GM12878 (cell line): ENCODE data around the gene OTUD4. TPM values are rescaled to one million over a fixed set of nuclear protein-coding genes. Genes with fewer than 3 reads are reported as not detected.

ENCODE experiments used
- BACH1 ChIP-seq: fragments of 450-650 bp; IDR thresholded peaks from 2 replicates; pipeline ENCODE4 v1.6.1; 2017; ENCODE audit warnings: mild to moderate bottlenecking, borderline replicate concordance
- BHLHE40 ChIP-seq, 2 experiments: fragments of 450-650 bp in 1 of 2; IDR thresholded peaks; 2 replicates each; pipeline ENCODE4 v1.6.1; 2011 to 2017; ENCODE audit warnings: low read depth in 2 of 2, borderline replicate concordance in 1 of 2, improper control_type of control experiment in 1 of 2, low read length in 1 of 2, mild to moderate bottlenecking in 1 of 2
- CBX5 ChIP-seq: sonication (generic); IDR thresholded peaks from 2 replicates; pipeline ENCODE4 v1.6.1; 2016; ENCODE audit warnings: low read depth, moderate library complexity, mild to moderate bottlenecking, inconsistent platforms
- CREB1 ChIP-seq: IDR thresholded peaks from 2 replicates; pipeline ENCODE4 v1.6.1; 2012; ENCODE audit warnings: low read depth, mild to moderate bottlenecking, inconsistent platforms
- POLR2AphosphoS5 ChIP-seq: IDR thresholded peaks from 2 replicates; pipeline ENCODE4 v1.6.1; 2011; ENCODE audit warnings: mild to moderate bottlenecking, low read length, inconsistent platforms
- SIN3A ChIP-seq: IDR thresholded peaks from 2 replicates; pipeline ENCODE4 v1.6.1; 2012; ENCODE audit warnings: low read depth, low read length, improper control_type of control experiment
- SIX5 ChIP-seq: IDR thresholded peaks from 2 replicates; pipeline ENCODE4 v1.6.1; 2011; ENCODE audit warnings: mild to moderate bottlenecking, low read depth, low read length, moderate library complexity; ENCODE audit not compliant: severe bottlenecking
- SMAD1 ChIP-seq: fragments of 450-650 bp; IDR thresholded peaks from 2 replicates; pipeline ENCODE4 v1.6.1; 2018; ENCODE audit warnings: mild to moderate bottlenecking, low read depth; ENCODE audit not compliant: partially characterized antibody
- SMAD5 ChIP-seq: IDR thresholded peaks from 2 replicates; pipeline ENCODE4 v1.6.1; 2016; ENCODE audit warnings: antibody characterized with exemption, low read depth
- SMARCA5 ChIP-seq: fragments of 450-650 bp; IDR thresholded peaks from 2 replicates; pipeline ENCODE4 v1.6.1; 2017; ENCODE audit warnings: mild to moderate bottlenecking
- TAF1 ChIP-seq: IDR thresholded peaks from 2 replicates; pipeline ENCODE4 v1.6.1; 2011; ENCODE audit warnings: mild to moderate bottlenecking, low read depth, low read length, borderline replicate concordance
- ZBED1 ChIP-seq: IDR thresholded peaks from 2 replicates; pipeline ENCODE4 v1.6.1; 2016; ENCODE audit warnings: borderline replicate concordance
- polyA plus RNA-seq, 11 experiments: library from polyadenylated mRNA; depleted of rRNA in 4 of 11; unstranded in 6 of 11; stranded (reverse) in 5 of 11; fragments of >200 nt; fragmentation: Nextera tagmentation in 4 of 11; fragmentation: Illumina TruSeq in 1 of 11; extraction: Ambion mirVana in 4 of 11; extraction: Trizol in 1 of 11; gene quantifications; 1 replicate in 1 of 11; 2 replicates in 10 of 11; pipeline versions ENCODE4 v1.2.1 to v1.2.3, GENCODE V29; 2011 to 2016; ENCODE audit warnings: inconsistent platforms in 2 of 11, missing spikeins in 2 of 11, low read depth in 1 of 11
- total RNA-seq, 4 experiments: library from RNA; depleted of rRNA in 3 of 4; stranded (reverse); fragments of >200 nt in 3 of 4; fragmentation: Illumina TruSeq in 1 of 4; extraction: Trizol in 1 of 4; gene quantifications; 2 replicates each; pipeline versions ENCODE4 v1.2.1 to v1.2.3, GENCODE V29; 2013 to 2021
- TF ChIP-seq, protein P1 (sequence below): fragments of 450-650 bp; IDR thresholded peaks from 2 replicates; pipeline ENCODE4 v1.6.1; 2016; ENCODE audit warnings: mild to moderate bottlenecking
- TF ChIP-seq, protein P2 (sequence below): fragments of 450-650 bp; conservative IDR thresholded peaks from 2 replicates; pipeline ENCODE4 v1.6.1; 2017; ENCODE audit warnings: mild to moderate bottlenecking, moderate library complexity
- TF ChIP-seq, protein P3 (sequence below): IDR thresholded peaks from 2 replicates; pipeline ENCODE4 v1.6.1; 2012; ENCODE audit warnings: low read depth, low read length, improper control_type of control experiment
- TF ChIP-seq, protein P4 (sequence below): IDR thresholded peaks from 2 replicates; pipeline ENCODE4 v1.6.1; 2011; ENCODE audit warnings: borderline replicate concordance, low read depth, mild to moderate bottlenecking, moderate library complexity, low read length; ENCODE audit not compliant: insufficient read depth, poor library complexity, severe bottlenecking
- TF ChIP-seq, protein P5 (sequence below): IDR thresholded peaks from 2 replicates; pipeline ENCODE4 v1.6.1; 2012; ENCODE audit warnings: improper control_type of control experiment, low read depth, low read length; ENCODE audit not compliant: insufficient replicate concordance

The OTUD4 gene
- total and polyA plus RNA-seq, 10 of the 15 experiments (the other 5 are each of a cell fraction or from before 2014, with no cell fraction given) = 2.2 to 26.3 (median 14.2) TPM

DNA sequence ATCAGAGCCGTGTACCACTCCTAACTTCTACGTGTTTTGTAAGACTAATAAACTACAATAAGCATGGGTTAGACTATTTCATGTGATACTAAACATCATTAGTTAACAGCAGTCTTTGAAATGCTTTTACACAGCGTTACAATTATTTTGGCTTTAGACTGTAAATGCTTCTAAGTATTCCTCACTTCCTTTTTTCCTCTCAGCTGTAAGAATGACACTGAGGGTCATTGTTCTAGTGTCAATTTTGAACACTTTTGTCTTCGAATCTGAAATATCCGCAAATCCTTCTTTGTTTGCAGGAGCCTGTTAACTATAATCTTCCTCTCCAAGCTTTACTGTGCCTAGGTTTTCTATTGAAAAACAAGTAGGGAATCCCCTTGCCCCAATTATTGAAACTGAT, 80.7 kb downstream of the OTUD4 start (continued):
- no peak for TF ChIP-seq SIX5
- no peak for TF ChIP-seq SMAD1
- no peak for TF ChIP-seq CREB1
- TF ChIP-seq, protein P1, sequence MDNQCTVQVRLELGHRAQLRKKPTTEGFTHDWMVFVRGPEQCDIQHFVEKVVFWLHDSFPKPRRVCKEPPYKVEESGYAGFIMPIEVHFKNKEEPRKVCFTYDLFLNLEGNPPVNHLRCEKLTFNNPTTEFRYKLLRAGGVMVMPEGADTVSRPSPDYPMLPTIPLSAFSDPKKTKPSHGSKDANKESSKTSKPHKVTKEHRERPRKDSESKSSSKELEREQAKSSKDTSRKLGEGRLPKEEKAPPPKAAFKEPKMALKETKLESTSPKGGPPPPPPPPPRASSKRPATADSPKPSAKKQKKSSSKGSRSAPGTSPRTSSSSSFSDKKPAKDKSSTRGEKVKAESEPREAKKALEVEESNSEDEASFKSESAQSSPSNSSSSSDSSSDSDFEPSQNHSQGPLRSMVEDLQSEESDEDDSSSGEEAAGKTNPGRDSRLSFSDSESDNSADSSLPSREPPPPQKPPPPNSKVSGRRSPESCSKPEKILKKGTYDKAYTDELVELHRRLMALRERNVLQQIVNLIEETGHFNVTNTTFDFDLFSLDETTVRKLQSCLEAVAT = no peak
- no peak; the same call in 1 of the 2 replicates for TF ChIP-seq BACH1
- 0 out of 2 replicates have a peak, but pooled peaks have one; percentile 50 for TF ChIP-seq SIN3A
- TF ChIP-seq, protein P2, sequence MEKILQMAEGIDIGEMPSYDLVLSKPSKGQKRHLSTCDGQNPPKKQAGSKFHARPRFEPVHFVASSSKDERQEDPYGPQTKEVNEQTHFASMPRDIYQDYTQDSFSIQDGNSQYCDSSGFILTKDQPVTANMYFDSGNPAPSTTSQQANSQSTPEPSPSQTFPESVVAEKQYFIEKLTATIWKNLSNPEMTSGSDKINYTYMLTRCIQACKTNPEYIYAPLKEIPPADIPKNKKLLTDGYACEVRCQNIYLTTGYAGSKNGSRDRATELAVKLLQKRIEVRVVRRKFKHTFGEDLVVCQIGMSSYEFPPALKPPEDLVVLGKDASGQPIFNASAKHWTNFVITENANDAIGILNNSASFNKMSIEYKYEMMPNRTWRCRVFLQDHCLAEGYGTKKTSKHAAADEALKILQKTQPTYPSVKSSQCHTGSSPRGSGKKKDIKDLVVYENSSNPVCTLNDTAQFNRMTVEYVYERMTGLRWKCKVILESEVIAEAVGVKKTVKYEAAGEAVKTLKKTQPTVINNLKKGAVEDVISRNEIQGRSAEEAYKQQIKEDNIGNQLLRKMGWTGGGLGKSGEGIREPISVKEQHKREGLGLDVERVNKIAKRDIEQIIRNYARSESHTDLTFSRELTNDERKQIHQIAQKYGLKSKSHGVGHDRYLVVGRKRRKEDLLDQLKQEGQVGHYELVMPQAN = 0 out of 2 replicates have a peak, but pooled peaks have one; percentile 25
- TF ChIP-seq, protein P3, sequence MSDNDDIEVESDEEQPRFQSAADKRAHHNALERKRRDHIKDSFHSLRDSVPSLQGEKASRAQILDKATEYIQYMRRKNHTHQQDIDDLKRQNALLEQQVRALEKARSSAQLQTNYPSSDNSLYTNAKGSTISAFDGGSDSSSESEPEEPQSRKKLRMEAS = peak; percentile 7; the same call in 1 of the 2 replicates
- no peak for TF ChIP-seq POLR2AphosphoS5
- no peak for TF ChIP-seq SMARCA5
- TF ChIP-seq ZBED1 = no peak
- no peak for TF ChIP-seq BHLHE40 (IDR thresholded peaks at IDR 0.05; ENCODE audit: borderline replicate concordance in 1 of 2, low read depth in 2 of 2, low read length in 1 of 2)
- TF ChIP-seq, protein P4, sequence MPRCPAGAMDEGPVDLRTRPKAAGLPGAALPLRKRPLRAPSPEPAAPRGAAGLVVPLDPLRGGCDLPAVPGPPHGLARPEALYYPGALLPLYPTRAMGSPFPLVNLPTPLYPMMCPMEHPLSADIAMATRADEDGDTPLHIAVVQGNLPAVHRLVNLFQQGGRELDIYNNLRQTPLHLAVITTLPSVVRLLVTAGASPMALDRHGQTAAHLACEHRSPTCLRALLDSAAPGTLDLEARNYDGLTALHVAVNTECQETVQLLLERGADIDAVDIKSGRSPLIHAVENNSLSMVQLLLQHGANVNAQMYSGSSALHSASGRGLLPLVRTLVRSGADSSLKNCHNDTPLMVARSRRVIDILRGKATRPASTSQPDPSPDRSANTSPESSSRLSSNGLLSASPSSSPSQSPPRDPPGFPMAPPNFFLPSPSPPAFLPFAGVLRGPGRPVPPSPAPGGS = no peak
- no peak for TF ChIP-seq CBX5
- TF ChIP-seq, protein P5, sequence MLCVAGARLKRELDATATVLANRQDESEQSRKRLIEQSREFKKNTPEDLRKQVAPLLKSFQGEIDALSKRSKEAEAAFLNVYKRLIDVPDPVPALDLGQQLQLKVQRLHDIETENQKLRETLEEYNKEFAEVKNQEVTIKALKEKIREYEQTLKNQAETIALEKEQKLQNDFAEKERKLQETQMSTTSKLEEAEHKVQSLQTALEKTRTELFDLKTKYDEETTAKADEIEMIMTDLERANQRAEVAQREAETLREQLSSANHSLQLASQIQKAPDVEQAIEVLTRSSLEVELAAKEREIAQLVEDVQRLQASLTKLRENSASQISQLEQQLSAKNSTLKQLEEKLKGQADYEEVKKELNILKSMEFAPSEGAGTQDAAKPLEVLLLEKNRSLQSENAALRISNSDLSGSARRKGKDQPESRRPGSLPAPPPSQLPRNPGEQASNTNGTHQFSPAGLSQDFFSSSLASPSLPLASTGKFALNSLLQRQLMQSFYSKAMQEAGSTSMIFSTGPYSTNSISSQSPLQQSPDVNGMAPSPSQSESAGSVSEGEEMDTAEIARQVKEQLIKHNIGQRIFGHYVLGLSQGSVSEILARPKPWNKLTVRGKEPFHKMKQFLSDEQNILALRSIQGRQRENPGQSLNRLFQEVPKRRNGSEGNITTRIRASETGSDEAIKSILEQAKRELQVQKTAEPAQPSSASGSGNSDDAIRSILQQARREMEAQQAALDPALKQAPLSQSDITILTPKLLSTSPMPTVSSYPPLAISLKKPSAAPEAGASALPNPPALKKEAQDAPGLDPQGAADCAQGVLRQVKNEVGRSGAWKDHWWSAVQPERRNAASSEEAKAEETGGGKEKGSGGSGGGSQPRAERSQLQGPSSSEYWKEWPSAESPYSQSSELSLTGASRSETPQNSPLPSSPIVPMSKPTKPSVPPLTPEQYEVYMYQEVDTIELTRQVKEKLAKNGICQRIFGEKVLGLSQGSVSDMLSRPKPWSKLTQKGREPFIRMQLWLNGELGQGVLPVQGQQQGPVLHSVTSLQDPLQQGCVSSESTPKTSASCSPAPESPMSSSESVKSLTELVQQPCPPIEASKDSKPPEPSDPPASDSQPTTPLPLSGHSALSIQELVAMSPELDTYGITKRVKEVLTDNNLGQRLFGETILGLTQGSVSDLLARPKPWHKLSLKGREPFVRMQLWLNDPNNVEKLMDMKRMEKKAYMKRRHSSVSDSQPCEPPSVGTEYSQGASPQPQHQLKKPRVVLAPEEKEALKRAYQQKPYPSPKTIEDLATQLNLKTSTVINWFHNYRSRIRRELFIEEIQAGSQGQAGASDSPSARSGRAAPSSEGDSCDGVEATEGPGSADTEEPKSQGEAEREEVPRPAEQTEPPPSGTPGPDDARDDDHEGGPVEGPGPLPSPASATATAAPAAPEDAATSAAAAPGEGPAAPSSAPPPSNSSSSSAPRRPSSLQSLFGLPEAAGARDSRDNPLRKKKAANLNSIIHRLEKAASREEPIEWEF = peak; percentile 63
- no peak for TF ChIP-seq TAF1
- no peak for TF ChIP-seq SMAD5
